GM06990 (cell line): Measurements from ENCODE around the gene POFUT2.
A peak's percentile ranks its signal among the peaks of the same experiment; 100 is the strongest.

Experiments used
- DNase-seq: peaks from one replicate; pipeline ENCODE4 v3.0.0-alpha.2; 2011; ENCODE audit not compliant: insufficient read length; ENCODE audit errors: extremely low read depth
- H3K27me3 ChIP-seq: replicated peaks from 2 replicates; pipeline ENCODE4 v1.6.0; 2011; ENCODE audit warnings: low read length; ENCODE audit not compliant: control insufficient read depth, insufficient read depth
- H3K36me3 ChIP-seq: 2 replicates; pipeline ENCODE4 v1.5.1; 2011; ENCODE audit warnings: low read length; ENCODE audit not compliant: control insufficient read depth, insufficient read depth
- H3K4me3 ChIP-seq: replicated peaks from 2 replicates; pipeline ENCODE4 v1.5.1; 2011; ENCODE audit warnings: low read depth, mild to moderate bottlenecking, control low read depth, low read length
- TF ChIP-seq, protein P1 (sequence below): IDR thresholded peaks from 2 replicates; pipeline ENCODE4 v1.5.1; 2011; ENCODE audit warnings: low read length, control low read depth, mild to moderate bottlenecking, inconsistent platforms; ENCODE audit not compliant: insufficient read depth, poor library complexity, severe bottlenecking

POFUT2 gene

GRCh38 chr21:45287438-45288391, at the start of gene POFUT2:
Gene POFUT2, minus strand, starts transcription at chr21:45287895. Its CDS starts 24 bp downstream, at chr21:45287871.
- H3K36me3 ChIP-seq = peaks cover 10% of the 10 kb centered on the region
- no peaks in the 10 kb centered on the region for H3K27me3 ChIP-seq
- TF ChIP-seq, protein P1, sequence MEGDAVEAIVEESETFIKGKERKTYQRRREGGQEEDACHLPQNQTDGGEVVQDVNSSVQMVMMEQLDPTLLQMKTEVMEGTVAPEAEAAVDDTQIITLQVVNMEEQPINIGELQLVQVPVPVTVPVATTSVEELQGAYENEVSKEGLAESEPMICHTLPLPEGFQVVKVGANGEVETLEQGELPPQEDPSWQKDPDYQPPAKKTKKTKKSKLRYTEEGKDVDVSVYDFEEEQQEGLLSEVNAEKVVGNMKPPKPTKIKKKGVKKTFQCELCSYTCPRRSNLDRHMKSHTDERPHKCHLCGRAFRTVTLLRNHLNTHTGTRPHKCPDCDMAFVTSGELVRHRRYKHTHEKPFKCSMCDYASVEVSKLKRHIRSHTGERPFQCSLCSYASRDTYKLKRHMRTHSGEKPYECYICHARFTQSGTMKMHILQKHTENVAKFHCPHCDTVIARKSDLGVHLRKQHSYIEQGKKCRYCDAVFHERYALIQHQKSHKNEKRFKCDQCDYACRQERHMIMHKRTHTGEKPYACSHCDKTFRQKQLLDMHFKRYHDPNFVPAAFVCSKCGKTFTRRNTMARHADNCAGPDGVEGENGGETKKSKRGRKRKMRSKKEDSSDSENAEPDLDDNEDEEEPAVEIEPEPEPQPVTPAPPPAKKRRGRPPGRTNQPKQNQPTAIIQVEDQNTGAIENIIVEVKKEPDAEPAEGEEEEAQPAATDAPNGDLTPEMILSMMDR = no peak
- DNase-seq = peak; percentile 95
- peak within 1 kb of the TSS; percentile 87 for H3K4me3 ChIP-seq

- no peak overlapping the region for H3K4me3 ChIP-seq
- TF ChIP-seq, protein P1 = no peak
- no peaks in the 10 kb centered on the region; the same call in 1 of the 2 replicates for H3K27me3 ChIP-seq
- no peaks in the 10 kb centered on the region for H3K36me3 ChIP-seq
- no peak for DNase-seq
Measured at GRCh38 chr21:45336870-45337269, 49.2 kb upstream of the POFUT2 start.

GRCh38 chr21:45336535-45336810, 48.8 kb upstream of the POFUT2 start:
- Histone ChIP-seq H3K4me3 (no peak overlapping the region), H3K27me3 (no peaks in the 10 kb centered on the region; the same call in 1 of the 2 replicates), H3K36me3 (no peaks in the 10 kb centered on the region)
- no peak for DNase-seq
- TF ChIP-seq, protein P1 = no peak

GRCh38 chr21:45335761-45336534, 48.3 kb upstream of the POFUT2 start:
- Histone ChIP-seq H3K27me3 (no peaks in the 10 kb centered on the region; the same call in 1 of the 2 replicates), H3K4me3 (no peak overlapping the region), H3K36me3 (no peaks in the 10 kb centered on the region)
- TF ChIP-seq, protein P1 = no peak
- no peak for DNase-seq

GRCh38 chr21:45335151-45335760, 47.6 kb upstream of the POFUT2 start:
- Histone ChIP-seq H3K36me3 (no peaks in the 10 kb centered on the region), H3K4me3 (no peak overlapping the region), H3K27me3 (no peaks in the 10 kb centered on the region; the same call in 1 of the 2 replicates)
- DNase-seq = no peak
- TF ChIP-seq, protein P1 = no peak
